Activated naive CD4-positive, alpha-beta T cell treated with Interleukin-2 at 50 U/mL for 16 hours (primary cell): ENCODE data around the gene CDC5L.
"Not testable (repeated sequence)": the region's sequence is repeated elsewhere in the genome, so short reads cannot be mapped to it uniquely, and the experiment has no call there.

ENCODE experiments used
- DNase-seq: peaks from one replicate; pipeline ENCODE4 v3.0.0-alpha.2; 2020

CDC5L gene

DNA sequence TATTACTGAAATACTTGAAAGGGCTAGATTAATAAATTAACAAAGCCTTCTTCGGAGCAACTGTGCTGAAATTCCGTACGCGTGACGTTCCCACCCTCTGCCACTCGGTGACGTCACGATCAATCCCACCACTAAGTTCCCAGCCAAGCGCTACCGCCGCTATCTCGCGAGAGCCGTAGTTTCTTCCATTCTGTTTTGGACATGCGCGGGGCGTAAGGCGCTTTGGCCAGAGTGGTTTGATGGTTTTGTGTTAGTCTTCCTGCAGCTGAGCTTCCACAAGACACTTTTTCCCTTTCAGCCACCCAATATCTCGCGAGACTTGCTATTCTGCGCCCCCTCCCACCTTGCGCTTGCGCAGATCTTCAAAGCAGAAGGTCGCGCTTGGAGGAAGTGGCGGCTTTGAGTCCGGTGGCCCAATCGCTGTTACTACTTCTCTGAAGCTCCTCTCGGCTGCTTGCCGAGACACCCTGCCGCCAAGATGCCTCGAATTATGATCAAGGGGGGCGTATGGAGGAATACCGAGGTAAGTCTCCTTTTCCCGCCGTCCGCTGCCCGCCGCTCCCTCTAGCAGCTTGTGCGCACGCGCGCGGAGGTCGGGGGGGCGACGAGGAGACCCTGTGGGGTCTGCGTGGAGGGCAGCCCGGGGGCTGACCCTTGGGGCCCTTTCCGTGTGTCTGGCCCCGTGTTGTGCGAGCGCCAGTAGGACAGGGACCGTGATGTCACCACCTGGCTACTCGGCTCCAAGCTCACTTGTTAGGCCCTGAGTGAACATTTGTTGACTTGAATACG lies at the start of gene CDC5L:
Gene CDC5L (plus strand): TSS at position 361 of the 789 bp plus-strand sequence. CDS start 118 bp downstream, at position 479.
- DNase-seq = peak; percentile 90

DNA sequence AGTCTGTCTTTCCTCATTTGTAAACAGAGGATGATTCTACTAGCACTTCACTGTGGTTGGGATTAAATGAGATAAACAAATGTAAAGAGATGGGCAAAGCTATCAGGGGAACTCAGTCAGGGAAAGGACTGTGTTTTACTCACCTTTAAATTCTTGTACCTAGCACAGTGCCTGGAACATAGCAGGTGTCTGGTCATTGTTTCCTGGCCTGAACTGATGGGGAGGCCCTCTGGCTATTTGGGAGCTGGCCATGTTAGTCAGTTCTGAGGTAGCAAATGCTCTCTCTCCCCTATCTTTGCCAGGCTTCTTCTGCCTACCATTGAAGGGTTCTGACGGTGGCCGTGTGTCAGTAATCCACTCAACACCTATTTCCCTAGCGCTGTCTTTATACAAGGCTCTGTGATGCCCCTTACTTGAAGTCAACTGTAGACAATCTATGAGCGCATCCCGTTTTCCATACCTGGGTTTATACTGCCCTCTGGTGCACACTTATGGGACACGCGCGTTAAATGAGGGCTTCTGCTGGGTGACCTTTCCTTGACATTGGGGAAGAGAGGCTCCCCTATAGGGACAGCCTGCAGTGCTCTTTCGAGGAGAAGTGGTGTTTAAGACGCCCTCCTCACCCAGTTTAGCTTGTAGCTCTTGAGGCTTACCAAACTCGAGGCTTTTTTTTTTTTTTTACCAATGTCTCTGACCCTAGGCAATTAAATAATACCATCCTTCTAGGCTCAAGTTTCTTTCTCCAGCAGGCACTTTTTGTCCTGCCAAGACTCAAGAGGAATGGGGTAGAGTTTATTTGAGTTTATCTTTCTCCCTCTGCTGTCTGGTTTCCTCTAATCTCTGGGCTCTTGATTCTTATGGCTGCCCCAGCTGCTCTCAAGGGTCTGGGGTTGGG lies 49.0 kb upstream of the CDC5L start:
- peak; percentile 69 for DNase-seq

DNA sequence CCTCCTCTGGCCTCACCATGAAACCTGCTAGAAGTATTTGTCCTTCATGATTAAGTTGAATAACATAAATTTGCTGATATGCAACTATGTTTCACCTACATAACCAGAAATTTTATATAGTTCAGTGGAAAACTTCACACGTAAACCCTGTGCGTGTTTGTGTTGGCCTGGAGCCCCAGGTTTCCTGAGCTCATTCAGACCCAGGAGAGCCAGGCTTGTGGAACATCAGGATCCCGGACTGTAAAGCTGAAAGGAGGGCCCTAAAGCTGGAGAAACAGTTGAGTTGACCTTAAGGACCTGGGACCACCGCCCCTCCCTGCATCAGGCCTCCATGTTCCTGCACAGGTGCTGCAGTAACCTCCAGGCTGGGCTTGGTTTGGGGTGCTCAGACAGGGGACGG lies 48.2 kb upstream of the CDC5L start:
- DNase-seq = no peak

DNA sequence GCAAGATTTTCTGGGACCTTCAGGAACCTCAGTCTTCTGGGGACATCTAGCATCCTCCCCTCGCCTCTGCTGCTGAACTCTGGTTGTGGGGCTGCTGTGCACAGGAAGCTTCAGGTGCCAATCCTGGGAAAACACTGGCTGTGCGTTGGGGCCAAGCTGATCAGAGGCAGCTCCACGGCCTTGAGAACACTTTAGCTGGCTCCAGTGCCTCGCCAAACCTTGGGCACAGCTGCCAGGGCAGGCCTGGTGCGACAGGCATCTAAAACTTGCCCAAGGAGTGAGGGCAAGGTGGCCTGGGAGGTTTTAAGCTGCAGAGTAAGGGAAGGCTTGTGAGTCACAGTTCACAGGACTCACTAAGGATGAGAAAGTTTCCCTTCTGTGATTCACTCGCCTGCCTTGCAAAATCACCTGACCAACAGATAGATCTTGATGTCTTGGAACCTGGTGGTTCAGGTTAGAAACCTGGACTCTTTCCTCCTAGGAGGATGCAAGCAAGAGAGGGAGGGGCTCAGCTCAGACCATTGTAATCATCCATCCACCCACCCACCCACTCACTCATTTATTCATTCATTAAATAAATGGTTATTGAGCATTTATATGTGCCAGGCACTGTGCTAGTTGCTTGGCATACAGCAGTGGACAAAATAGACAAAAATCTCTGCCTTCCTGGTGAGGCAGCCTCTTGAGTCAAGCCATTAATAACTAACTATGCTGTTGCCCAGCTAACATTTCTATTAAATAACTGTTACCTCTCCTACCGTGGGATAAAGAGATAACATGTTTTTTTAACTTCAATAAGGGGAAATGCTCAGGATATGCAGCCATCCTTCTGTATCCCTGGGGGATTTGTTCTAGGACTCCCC lies 47.5 kb upstream of the CDC5L start:
- no peak for DNase-seq

DNA sequence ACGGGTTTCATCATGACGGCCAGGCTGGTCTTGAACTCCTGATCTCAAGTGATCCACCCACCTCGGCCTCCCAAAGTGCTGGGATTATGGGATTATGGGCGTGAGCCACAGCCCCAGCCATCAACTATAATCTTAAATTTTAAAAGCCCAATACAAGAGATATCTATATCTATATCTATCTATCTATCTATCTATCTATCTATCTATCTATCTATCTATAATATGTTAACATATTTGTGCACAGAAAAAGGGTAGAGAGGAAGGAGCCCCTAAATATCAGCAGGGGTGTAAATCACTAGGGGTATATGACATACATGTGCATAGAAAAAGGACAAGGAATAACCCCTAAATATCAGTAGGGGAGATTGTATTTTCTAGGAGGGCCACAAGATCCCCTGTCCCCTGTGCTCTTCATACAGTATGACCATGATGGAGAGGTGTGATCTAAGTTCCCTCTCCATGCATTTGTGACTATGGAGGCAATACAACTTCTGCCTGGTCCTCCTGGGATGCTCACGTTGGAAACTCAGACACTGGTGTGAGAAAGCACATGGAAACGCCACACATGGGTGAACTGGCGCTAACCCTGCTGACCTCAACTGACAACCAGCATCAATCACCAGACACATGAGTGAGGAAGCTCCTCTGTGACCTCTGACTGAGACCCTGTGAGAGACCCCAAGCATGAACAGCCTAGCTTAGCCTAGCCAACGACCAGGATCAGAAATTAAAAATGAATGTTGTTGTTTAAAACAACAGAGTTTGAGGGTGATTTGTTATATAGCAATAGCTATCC lies 46.2 kb upstream of the CDC5L start:
- DNase-seq = no peak

DNA sequence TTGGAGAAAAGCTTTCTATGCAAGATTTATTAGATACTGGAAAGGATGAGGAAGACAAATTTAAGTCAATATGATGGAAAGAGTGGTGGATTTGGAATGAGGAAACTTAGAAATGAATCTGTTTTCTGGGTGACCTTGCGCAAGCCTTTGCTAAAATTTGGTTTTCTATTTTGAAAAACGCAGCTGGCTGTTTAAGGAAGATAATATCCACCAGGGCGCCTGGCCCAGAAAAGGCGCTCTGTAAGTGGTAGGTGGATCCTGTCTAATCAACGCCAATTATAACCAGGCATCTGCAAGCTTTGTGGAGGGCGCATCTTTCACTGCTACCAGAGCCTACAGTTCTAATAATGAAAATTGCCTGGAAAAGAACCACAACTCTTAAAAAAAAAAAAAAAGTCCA lies 45.5 kb upstream of the CDC5L start:
- DNase-seq = no peak

DNA sequence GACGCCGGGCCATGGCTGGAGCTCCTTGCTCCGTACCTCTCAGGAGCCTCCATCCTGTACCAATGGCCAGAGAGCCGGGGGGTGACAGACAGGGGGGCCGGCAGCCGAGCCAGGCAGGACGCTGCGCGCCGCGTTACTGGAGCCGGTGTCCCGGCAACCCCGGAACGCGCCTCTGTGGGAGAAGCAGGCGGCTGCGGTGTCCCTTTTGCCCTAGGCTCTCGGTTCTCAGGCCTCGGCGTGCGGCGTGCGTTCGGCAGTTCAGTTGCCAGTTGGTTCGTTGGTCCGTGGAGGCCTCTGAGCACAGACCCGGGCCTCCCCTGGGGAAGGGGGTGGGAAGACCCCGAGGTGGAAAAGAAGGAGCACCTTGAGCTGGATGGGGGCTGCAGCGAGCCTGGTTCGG lies 45.0 kb upstream of the CDC5L start, which contains the start of gene SPATS1:
Gene SPATS1 (plus strand): TSS at position 162 of the 400 bp plus-strand sequence. CDS start 446 bp downstream, outside the sequence.
- no peak for DNase-seq

DNA sequence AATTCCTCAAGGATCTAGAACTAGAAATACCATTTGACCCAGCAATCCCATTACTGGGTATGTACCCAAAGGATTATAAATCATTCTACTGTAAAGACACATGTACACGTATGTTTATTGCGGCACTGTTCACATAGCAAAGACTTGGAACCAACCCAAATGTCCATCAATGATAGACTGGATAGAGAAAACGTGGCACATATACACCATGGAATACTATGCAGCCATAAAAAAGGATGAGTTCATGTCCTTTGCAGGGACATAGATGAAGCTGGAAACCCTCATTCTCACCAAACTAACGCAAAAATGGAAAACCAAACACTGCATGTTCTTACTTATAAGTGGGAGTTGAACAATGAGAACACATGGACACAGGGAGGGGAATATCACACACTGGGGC lies 40.7 kb upstream of the CDC5L start:
- DNase-seq = not testable (repeated sequence)

DNA sequence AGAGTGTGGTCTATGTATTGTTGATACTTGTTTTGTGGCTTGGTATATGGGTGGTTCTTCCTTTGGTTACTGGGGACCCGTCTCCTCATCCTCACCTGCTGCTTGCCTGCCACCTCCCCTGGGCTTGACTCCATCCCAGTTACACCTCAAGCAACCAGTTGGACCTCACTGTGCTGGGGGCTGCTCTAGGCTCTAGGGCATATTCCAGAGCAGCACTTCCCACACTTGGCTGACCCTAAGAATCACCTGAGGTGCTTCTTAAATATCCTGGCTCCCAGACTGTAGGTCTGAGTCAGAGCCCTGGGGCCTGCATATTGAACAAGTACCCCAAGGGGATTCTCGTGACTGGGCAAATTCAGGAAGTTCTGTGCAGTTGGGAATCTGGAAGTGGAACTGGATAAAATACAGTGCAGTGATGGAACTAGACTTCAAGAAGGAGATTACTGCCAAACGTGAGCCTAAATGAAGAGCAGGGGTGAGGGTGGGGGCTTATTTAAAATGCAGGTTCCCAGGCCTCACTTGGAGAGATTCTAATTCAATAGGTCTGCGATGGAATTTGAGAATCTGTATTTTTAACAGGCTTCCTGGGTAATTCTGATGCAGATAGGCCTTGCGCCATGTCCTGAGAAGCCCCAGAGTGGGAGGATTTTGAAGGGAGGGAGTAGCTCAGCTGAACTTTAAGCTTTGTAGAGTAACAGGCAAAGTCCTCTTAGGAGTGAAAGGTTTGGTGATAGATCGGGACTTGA lies 37.4 kb upstream of the CDC5L start:
- DNase-seq = no peak

DNA sequence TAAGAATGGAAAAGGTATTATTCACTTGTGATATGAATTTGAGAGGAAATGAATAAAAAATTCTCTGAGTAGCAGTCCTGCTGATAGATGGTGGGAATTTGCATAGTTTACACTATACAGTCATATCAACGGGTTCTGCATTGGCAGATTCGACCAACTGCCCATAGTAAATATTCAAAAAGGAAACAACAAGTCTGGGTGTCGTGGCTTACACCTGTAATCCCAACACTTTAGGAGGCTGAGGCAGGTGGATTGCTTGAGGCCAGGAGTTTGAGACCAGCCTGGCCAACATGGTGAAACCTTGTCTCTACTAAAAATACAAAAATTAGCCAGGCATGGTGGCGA lies 36.9 kb upstream of the CDC5L start:
- DNase-seq = not testable (repeated sequence)

DNA sequence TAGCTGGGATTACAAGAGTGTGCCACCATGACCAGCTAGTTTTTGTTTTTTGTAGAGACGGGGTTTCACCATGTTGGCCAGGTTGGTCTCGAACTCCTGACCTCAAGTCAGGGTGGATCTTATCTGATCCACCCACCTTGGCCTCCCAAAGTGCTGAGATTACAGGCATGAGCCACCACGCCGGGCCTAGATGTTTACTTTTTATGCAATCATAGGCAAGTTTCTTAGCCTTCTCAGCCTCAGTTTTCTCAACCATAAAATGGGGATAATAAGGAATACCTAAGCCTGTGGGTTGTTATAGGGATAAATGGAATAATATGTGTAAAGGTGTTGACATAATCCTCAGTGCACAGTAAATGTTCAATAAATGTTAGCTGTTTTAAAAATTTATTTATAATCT lies 35.2 kb upstream of the CDC5L start:
- no peak for DNase-seq

DNA sequence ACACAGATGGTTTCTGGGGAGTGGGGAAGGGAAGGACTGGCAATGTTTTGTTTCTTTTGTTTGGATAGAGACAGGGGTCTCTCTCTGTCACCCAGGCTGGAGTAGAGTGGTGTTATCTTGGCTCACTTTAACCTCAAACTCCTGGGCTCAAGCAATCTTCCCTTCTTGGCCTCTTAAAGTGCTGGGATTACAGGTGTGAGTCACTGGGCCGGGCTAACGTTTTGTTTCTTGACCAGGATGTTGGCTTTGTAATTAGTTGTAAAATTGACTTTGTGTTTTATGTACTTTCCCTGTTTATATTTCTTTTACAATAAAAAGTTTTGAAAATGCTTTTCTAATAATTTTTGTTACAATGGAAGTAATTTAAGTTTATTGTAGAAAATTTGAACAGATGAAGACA lies 34.2 kb upstream of the CDC5L start:
- DNase-seq = no peak

DNA sequence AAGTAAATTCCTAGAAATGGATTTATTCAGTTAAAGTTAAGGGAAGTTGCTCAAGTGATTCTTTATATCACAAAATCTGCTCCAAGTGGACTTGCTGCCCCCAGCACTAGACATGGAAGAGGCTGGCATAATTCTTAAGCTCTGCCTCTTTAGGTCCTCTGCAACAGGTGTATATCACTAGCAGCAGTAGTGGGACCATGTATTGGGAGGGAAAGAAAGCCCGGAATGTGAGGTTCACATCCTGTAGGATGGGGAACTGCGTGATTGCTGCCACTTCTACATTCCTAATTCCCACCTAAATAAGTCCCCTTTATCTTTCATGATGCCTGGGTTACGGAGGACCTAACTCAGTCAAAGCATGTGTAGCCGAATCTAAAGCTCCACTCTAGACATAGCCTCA lies 31.9 kb upstream of the CDC5L start:
- DNase-seq = no peak

DNA sequence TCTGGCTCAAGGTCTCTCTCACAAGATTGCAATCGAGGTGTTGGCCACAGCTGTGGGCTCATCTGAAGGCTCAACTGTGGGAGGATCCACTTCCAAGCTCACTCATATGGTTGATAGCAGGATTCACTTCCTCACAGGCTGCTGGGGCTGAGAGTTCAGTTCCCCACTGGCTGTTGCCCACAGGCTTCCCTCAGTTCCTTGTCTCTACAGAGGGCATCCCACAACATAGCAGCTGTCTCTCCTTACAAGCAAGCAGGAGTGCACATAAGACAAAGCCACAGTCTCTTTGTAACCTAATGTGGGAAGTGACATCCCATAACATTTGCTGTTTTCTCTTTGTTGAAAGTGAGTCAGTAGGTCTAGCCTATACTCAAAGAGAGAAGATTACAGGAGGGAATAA lies 31.0 kb upstream of the CDC5L start:
- no peak for DNase-seq

DNA sequence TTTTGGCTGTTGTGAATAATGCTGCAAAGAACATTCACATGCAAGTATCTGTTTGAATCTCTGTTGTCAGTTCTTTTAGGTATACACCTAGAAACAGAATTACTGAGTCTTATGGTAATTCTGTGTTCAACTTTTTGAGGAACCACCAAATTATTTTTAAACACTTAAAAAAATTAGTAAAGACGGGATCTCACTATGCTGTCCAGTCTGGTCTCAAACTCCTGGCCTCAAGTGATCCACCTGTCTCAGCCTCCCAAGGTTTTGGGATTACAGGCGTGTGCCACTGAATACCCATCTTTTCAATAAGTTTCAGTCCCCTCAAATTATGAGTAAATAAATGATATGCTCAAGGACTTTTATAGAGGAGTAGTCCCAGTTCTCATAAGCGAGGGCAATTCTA lies 27.5 kb upstream of the CDC5L start:
- DNase-seq = no peak

DNA sequence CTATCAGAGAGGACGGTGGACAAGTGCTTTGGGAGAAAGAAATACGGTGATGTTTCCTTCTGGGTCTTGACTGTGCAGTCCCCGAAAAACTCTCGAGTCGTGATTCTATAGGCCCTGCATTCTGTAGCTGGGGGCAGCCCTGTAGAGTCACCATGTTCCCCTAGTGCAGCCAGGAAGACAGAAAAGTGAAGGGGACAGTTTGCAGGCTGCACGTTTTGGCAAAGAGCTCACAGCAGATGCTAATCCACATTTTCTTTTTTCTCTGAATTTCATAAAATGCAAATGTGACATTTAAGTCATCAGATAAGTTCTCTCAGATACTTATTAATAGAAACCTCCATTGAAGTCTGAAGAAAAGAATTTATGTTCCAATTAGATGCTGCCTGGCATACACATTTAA lies 25.6 kb upstream of the CDC5L start:
- no peak for DNase-seq

DNA sequence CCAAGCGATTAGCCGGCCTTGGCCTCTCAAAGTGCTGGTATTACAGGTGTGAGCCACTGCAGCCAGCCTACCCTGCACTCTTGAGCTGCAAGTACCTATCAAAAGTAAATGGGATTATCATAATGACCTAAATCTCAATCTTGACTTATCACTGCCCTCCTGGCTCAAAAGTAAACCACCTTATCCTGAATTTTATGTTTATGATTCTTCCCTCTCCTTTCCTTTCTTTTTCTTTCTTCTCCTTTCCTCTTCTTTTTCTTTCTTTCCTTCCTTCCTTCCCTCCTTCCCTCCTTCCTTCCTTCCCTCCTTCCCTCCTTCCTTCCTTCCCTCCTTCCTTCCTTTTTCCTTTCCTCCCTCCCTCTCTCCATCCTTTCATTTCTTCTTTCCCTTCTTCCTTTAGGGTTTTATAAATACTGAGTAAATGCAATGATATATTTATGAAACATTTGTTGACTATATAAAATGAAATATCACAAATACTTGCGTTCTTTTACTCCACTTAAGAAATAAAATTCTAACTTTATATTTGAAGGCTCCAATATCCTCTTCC lies 24.1 kb upstream of the CDC5L start:
- DNase-seq = no peak

DNA sequence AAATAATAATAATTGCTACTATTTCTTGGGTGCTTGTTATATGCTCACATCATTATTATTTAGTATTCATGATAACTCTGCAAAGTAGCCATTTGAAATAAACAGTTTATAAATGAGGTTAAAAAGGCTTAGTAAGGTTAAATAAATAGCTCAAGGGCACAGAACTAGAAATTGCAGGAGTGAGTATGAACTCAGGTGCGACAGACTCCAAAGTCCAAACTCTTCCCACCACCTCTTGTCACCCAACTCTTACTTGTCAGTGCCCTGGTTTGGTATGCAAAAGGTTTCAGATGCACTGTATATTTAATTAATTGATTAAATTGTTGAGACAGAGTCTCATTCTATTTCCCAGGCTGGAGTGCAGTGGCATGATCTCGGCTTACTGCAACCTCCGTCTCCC lies 20.7 kb upstream of the CDC5L start:
- DNase-seq = no peak

DNA sequence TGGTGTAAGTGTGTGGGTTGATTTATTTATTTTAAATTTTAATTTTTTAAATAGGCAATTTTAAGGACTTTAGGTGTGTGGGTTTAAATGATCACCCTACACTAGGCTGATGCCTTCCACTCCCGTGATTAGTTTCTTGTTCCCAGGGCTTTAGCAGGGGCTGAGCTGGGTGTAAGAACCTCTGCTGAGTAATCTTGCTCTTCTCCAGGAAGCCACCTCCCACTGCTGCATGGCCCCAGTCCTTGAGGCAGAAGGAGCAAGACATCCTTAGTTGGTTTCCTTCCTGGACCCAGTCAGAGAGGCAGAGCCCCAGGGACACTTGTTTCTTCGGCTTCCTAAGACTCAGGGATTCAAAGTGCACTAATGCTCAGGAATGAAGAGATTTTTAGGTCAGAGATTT lies 19.8 kb upstream of the CDC5L start:
- DNase-seq = no peak

DNA sequence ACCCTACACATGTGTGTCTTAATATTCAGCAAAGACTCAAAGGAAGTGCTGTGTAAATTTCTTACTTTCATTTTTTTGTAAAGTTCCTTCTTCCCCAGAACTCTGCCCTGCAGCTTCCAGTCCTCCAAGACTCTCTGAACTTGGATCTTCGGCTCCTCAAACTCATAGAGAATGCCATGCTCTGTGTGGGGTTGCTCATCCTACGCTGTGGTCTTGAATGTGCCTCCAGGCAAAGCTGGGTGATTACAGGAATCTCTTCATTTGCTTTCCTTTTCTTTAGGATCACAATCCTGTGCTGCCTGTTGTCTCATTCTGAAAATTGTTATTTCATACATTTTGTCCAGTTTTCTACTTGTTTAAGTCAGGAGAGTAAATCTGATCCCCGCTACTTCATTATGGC lies 14.5 kb upstream of the CDC5L start:
- DNase-seq = no peak

DNA sequence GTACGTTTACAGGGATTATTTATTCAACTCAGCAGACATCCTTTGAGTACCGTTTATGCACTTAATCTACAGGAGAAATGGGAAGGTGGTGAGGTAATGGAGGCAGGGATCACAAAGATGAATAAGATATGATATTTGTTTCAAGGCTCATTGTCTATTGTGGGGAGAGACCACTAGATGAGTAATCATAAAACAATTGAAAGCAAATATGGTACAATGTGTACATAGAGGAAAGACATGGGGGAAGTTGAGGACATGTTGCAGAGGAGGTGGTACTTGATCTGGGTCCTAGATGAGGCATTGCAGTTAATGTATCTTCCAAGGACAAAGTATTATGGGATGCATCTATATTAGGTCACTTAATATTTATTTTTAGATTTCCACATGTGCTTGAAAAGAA lies 13.7 kb upstream of the CDC5L start:
- DNase-seq = no peak
